K562 (cell line): ENCODE measurements around the gene EPHA10. TPM values are rescaled to one million over a fixed set of nuclear protein-coding genes. Genes with fewer than 3 reads are reported as not detected.
A peak's percentile ranks its signal among the peaks of the same experiment; 100 is the strongest.

ENCODE experiments used
- ELK1 ChIP-seq: sonication (generic); formaldehyde crosslinking; IDR thresholded peaks from 2 replicates; pipeline ENCODE4 v1.8.1; 2022; ENCODE audit warnings: missing genetic modification reagents
- ETV5 ChIP-seq: sonication (generic); formaldehyde crosslinking; IDR thresholded peaks from 2 replicates; pipeline ENCODE4 v1.4.0; 2020; ENCODE audit warnings: low read depth, mild to moderate bottlenecking, missing genetic modification reagents
- IRF2 ChIP-seq: sonication (generic); formaldehyde crosslinking; IDR thresholded peaks from 2 replicates; pipeline ENCODE4 v1.8.1; 2022; ENCODE audit warnings: mild to moderate bottlenecking, missing genetic modification reagents
- MITF ChIP-seq: IDR thresholded peaks from 2 replicates; pipeline ENCODE4 v1.6.1; 2014; ENCODE audit warnings: antibody characterized with exemption
- MNT ChIP-seq, 2 experiments: fragments of 450-650 bp; conservative IDR thresholded peaks; 2 replicates each; pipeline ENCODE4 v1.6.1; 2017; ENCODE audit warnings: mild to moderate bottlenecking in 2 of 2, moderate library complexity in 2 of 2
- NBN ChIP-seq: fragments of 450-650 bp; IDR thresholded peaks from 2 replicates; pipeline ENCODE4 v1.6.1; 2016; ENCODE audit warnings: low read depth, mild to moderate bottlenecking
- SNRNP70 ChIP-seq: fragments of 200-400 bp; formaldehyde crosslinking; optimal IDR thresholded peaks from 2 replicates; pipeline ENCODE3; 2017; ENCODE audit warnings: low read depth, low read length
- ZBTB26 ChIP-seq: fragments of 450-650 bp; formaldehyde crosslinking; IDR thresholded peaks from 2 replicates; pipeline ENCODE4 v1.4.0; 2022; ENCODE audit warnings: missing genetic modification characterization
- ZFP1 ChIP-seq: fragments of 450-650 bp; formaldehyde crosslinking; IDR thresholded peaks from 2 replicates; pipeline ENCODE4 v1.4.0; 2020; ENCODE audit warnings: mild to moderate bottlenecking, mixed read lengths
- ZNF395 ChIP-seq: fragments of 200-800 bp; sonication (Bioruptor generic); IDR thresholded peaks from 2 replicates; pipeline ENCODE4 v1.6.1; 2017; ENCODE audit warnings: missing genetic modification characterization, missing compliant biosample characterization
- ZNF511 ChIP-seq: sonication (generic); formaldehyde crosslinking; IDR thresholded peaks from 2 replicates; pipeline ENCODE4 v1.8.0; 2022; ENCODE audit warnings: mild to moderate bottlenecking, missing genetic modification reagents
- ZNF75A ChIP-seq: fragments of 450-650 bp; formaldehyde crosslinking; IDR thresholded peaks from 2 replicates; pipeline ENCODE4 v1.4.0; 2020; ENCODE audit warnings: mild to moderate bottlenecking
- polyA plus RNA-seq, 8 experiments: library from polyadenylated mRNA; depleted of rRNA in 4 of 8; stranded (reverse) in 5 of 8; unstranded in 3 of 8; fragments of >200 nt; fragmentation: Nextera tagmentation in 2 of 8; fragmentation: Illumina TruSeq in 1 of 8; extraction: Ambion mirVana in 2 of 8; extraction: Trizol in 1 of 8; gene quantifications; 2 replicates each; pipeline versions ENCODE4 v1.2.1 to v1.2.3, GENCODE V29; 2011 to 2014; ENCODE audit warnings: inconsistent platforms in 1 of 8, missing spikeins in 1 of 8
- total RNA-seq, 7 experiments: library from RNA; depleted of rRNA in 6 of 7; stranded (reverse); fragments of >200 nt in 6 of 7; fragmentation: Illumina TruSeq in 2 of 7; extraction: Trizol in 2 of 7; gene quantifications; 2 replicates each; pipeline versions ENCODE4 v1.2.1 to v1.2.3, GENCODE V29; 2011 to 2021; ENCODE audit warnings: low replicate concordance in 1 of 7

The EPHA10 gene
- total and polyA plus RNA-seq, 9 of the 15 experiments (the other 6 are each of a cell fraction or from before 2014, with no cell fraction given), result 0.03 TPM; not detected in 8

GRCh38 chr1:37795340-37796125, 30.6 kb upstream of the EPHA10 start (continued):
- TF ChIP-seq MITF, result no peak
- peak; percentile 99 for TF ChIP-seq ZNF511
- TF ChIP-seq SNRNP70, result no peak
- TF ChIP-seq ZNF395, result peak; percentile 83
- TF ChIP-seq NBN, result no peak
- no peak for TF ChIP-seq ZFP1 (CRISPR knock-in tag)
- no peak for TF ChIP-seq IRF2 (CRISPR knock-in tag)
- TF ChIP-seq ZBTB26 (CRISPR knock-in tag), result no peak
- no peak for TF ChIP-seq ELK1 (CRISPR knock-in tag)
- no peak for TF ChIP-seq ZNF75A (CRISPR knock-in tag)
- peak; percentile 91 for TF ChIP-seq ETV5
- TF ChIP-seq MNT (conservative IDR thresholded peaks at IDR 0.05), result peak; percentile 81 to 91
